Left kidney (tissue), 2 donors: Measurements from ENCODE around the gene INTS15. TPM values are rescaled to one million over a fixed set of nuclear protein-coding genes. Genes with fewer than 3 reads are reported as not detected.

Experiments
- DNase-seq: peaks from one replicate; pipeline ENCODE4 v3.0.0-alpha.2; 2013
- polyA plus RNA-seq: library from polyadenylated mRNA; unstranded; fragments of 120-200 nt; gene quantifications from one replicate; pipeline ENCODE4 v1.2.1, GENCODE V29; 2013; ENCODE audit not compliant: insufficient read length

Gene INTS15
- polyA plus RNA-seq, 1 donor: 41.2 TPM

DNA sequence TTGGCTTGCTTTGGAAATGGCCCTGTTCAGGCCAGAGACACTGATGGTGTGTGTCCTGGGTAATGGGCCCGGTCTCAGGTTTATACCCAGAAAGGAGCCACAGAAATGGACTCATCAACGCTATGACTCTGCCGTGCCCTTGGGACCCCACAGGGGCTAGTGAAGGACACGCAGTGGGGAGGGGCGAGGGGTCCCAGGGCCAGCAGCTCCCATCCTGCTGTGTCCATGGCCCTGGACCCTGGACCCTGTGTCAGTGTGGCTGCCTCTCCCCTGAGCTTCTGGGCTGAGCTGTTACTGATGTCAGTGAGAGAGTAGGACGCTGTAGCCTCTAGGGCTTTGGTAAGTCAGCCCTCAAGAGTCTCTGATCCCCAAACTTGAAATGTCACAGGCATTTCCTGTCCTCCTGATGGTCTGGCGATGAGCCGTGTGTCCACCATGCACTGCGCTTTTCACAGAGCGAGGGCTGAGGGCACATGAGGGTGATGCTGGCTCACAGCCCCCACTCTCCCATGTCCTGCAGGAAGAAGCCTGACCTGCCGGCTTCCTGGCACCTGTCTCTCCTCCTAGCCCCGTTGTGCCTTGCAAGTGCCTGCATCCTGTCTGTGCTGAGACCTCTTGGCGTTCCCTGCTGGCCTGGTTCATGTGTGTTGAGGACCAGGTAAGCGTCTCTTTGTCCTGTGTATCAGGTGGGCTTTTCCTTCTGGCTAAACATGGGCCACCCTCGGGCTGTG lies 51.6 kb downstream of the INTS15 start:
- no peak for DNase-seq

- DNase-seq: no peak
Observed at GRCh38 chr7:6642239-6642839, 52.5 kb downstream of the INTS15 start.

GRCh38 chr7:6642861-6643640 lies 53.2 kb downstream of the INTS15 start:
- no peak for DNase-seq

DNA sequence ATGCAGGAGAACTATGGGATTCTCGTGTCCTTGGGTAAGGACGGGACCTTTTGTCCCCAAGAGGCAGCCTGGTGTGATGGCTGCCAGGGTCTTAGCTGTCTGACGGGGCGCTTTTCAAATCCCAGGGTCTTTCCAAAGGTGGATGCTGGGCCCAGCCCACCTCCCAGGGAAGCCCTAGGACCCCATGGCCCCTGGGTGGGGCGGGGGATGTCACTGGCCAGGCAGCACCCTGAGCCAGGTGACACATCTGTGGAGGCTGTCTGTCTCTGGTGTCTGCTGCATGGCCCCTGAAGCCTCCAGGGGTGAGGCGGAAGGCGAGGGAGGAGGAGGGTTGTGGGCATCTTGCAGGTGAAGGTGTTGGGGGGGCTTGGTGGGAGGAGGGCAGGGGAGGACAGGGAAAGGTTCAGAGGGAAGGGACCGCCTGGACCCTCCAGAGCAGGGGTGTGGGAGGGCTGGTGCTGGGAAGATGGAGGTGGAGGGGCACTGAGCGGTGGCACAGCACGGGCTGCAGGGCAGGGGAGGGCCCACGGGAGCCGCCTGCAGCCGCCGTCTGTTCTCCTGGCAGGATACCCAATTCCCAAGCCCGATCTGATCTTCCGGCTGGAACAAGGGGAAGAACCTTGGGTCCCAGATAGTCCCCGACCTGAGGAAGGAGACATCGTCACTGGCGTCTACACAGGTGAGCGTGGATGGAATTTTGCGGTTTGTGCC lies 54.2 kb downstream of the INTS15 start:
- DNase-seq: no peak

GRCh38 chr7:6644728-6645127 lies 54.9 kb downstream of the INTS15 start:
- DNase-seq: no peak

GRCh38 chr7:6646465-6646864 lies 56.6 kb downstream of the INTS15 start:
- DNase-seq: peak; percentile 47

DNA sequence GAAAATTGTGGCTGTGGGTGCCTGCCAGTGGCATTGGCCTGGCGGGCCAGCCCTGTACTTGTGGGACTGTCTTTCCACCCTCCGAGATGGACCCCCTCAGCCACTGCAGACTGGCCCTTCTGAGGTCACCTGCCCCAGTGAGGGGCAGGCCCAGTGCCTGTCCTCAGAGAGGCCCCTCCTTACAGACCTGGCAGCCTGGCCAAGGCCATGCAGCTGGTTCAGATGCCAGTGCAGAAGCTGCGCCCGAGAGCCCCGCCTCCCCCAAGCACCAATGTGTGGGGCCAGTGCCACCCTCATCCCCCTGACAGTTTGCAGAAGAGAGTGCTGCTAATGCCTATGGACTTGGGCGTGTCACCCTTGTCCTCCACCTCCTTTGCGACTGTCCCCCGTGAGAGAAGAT lies 57.3 kb downstream of the INTS15 start:
- DNase-seq: no peak

DNA sequence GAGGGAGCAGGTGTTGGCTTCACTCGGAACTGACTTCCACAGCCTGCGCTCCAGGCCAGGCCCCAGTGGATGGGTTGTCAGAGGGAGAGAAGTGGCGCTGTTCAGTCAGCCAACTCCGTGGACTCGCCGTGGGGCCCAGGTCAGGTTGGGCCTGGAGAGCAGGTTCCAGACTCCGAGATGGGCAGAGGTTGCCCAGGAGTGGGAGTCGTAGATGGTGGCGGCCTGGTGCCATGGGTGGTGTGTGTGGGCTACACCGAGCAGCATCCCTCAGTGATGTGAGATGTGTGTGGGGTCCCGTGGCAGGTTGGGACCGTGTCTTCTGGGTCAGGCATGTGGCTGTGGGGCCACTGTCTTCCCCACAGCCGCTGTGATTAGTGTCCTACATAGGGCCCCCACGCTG lies 57.7 kb downstream of the INTS15 start:
- no peak for DNase-seq

DNA sequence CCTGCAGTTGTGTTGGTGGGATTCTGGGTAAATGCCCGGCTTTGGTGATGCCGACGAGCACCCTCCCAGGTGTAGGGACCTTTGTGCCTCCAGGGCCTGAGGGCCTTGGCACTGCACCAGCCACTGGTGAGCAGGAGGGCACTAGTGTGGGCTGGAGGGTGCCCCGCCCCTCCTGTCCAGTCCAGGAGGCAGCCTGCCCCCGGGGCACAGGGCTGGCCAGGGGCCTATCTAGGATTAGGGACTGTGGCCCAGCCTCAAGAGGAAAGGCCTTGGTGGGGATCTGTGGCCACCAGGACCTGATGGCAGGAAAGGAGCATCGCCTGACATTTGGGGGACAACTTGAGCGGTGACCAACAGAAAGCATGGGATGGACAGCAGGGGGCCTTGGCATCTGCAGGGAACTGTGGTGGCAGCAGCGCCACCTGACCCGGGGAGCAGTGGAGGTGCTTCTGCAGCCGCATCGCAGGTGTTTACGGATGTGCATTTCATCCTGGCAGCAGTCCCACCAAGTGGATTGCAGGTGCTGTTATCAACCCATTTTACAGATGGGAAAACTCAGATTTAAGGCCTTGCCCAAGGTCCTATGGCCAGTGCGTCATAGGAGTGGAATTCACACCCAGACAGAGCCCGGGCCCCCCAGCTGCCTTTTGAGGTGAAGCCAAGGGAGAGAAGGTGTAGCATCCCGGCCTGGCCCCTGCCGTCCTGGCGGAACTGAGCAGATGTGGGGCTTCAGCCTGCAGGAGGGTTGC lies 58.4 kb downstream of the INTS15 start:
- DNase-seq: no peak

- no peak for DNase-seq
Observed at GRCh38 chr7:6648815-6649104, 58.9 kb downstream of the INTS15 start.

DNA sequence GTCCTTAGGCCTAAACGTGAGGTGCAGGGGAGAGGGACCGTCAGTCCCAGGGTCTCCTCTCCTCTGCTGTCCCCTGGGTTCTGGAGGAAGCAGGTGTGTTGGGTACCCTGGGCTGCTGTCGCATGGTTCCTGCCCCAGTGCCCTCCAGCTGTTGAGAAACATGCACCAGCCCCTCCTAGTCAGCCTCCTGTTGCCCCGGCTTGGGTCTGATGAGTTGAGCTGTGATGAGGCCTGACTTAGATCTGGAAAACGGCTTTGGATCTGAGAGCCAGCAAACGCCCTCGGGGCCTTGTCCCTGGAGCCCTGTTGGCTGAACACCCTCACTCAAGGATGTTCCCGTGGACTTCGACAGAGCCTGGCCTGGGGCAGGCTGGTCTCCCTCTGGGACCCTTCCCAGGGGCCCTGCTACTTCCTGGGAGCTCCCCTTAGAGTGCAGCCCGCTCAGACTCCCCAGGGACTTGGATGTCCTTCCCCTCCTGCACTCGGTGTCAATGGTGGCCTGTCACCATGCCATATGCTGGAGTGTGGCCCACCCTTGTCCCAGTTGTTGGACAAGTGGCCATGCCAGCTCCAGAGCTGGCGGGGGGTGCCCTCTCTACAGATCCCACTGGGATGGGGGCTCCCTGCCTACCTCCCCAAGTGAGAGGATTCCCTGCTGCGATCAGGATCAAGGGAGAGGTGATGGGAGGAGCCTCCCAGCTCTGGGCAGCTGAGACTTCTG lies 59.6 kb downstream of the INTS15 start:
- no peak for DNase-seq

- DNase-seq: no peak
Observed at GRCh38 chr7:6650086-6650485, 60.3 kb downstream of the INTS15 start.

DNA sequence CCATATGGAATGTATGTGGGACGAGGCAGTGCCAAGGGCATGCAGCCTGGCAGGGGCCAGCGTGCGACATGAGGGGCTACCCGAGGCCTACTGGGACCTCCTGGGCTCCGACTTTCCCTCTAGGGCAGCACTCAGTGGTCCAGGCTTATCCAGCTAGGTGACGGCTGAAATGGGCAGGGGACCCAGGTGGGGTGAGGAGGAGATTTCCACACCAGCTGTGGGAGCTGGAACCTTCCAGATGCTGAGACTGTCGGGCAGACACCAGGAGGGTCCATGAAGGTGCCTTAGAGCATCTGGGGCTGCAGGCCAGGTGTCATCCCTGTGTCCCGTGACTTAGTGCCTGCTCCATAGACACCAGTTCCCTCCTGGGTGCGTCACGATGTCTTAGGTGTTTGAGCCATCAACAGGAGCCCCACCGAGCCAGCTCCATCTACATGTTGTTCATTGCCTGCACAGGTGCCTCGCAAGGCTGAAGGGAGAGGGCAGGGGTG lies 60.7 kb downstream of the INTS15 start:
- no peak for DNase-seq

DNA sequence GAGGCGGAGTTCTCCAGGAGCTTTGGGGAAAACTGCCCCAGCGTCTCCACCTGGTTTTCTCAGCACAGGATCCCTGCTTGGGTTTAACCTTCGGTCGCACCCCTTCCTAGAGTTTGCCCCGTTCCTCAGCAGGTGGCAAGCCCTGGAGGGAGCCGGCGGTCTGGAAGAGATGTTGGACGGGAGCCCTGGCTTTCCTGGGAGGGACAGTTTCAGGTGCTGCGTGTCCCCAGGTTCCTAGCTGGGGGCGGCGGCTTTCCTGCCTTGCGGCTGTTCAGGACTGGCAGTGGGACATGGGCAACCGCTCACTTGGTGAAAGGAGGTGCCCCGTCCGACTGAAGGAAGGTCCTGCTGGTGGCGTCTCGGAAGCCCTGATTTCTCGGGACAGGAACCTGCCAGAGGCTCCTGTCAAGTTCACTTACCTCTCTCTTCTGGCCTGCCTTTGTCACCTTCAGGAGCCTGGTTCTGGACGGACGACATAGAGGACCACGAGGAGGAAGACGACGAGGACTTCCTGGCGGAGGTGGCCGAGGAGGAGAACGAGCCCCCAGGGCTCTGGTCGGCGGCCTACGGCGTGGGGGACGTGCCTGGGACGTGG lies 62.1 kb downstream of the INTS15 start:
- no peak for DNase-seq

- no peak for DNase-seq
Observed at GRCh38 chr7:6652446-6653011, 62.7 kb downstream of the INTS15 start.

GRCh38 chr7:6653071-6654003 lies 63.5 kb downstream of the INTS15 start:
- DNase-seq: no peak

- DNase-seq: no peak
Observed at GRCh38 chr7:6654113-6654841, 64.5 kb downstream of the INTS15 start.

GRCh38 chr7:6654842-6655610 lies 65.2 kb downstream of the INTS15 start:
- no peak for DNase-seq
